Ovary (tissue), 3 donors: ENCODE data around the gene ADGRE2.
"Not testable (repeated sequence)": the region's sequence is repeated elsewhere in the genome, so short reads cannot be mapped to it uniquely, and the experiment has no call there.

Experiments used
- CTCF ChIP-seq, 3 donors: fragments of 450-650 bp in 2 of 3; fragments of 200-600 bp in 1 of 3; IDR thresholded peaks; one replicate each; pipeline versions ENCODE4 v1.5.1 to v1.8.0; 2016 to 2022; ENCODE audit warnings: antibody characterized with exemption in 3 of 3, mild to moderate bottlenecking in 1 of 3
- POLR2A ChIP-seq: fragments of 450-650 bp; IDR thresholded peaks from one replicate; pipeline ENCODE4 v1.6.1; 2017; ENCODE audit warnings: antibody characterized with exemption, mild to moderate bottlenecking, moderate library complexity
- donor health status: DM: no; HTN: no; CAD: no.

GRCh38 chr19:14784730-14785101 lies 6.4 kb upstream of the ADGRE2 start:
- TF ChIP-seq CTCF (IDR thresholded peaks at IDR 0.05); POLR2A: not testable (repeated sequence)
